CD8-positive, alpha-beta memory T cell (primary cell): ENCODE measurements around the gene CPNE6. TPM values are rescaled to one million over a fixed set of nuclear protein-coding genes. Genes with fewer than 3 reads are reported as not detected.

Source experiments
- CTCF ChIA-PET: fragments of 350-600 bp; sonication (Branson Sonifier 250); formaldehyde crosslinking; loops from one replicate; lab custom pipeline; 2021; ENCODE audit warnings: antibody characterized with exemption; lab: Charles Lee
- POLR2A ChIA-PET: fragments of 350-600 bp; sonication (Branson Sonifier 250); formaldehyde crosslinking; loops from one replicate; lab custom pipeline; 2021; ENCODE audit warnings: antibody characterized with exemption; lab: Charles Lee
- DNase-seq, 5 donors: peaks; one replicate each; pipeline versions ENCODE4 v3.0.0 to v3.0.0-alpha.2; 2020 to 2022; ENCODE audit warnings: mixed read lengths in 1 of 5
- H3K27ac ChIP-seq: one replicate; pipeline ENCODE4 v1.7.0; 2013; ENCODE audit warnings: low read depth, mild to moderate bottlenecking, low read length, moderate library complexity
- H3K27me3 ChIP-seq: 2 replicates; pipeline ENCODE4 v1.7.0; 2013; ENCODE audit warnings: low read length, mild to moderate bottlenecking; ENCODE audit not compliant: insufficient read depth, poor library complexity, severe bottlenecking
- H3K36me3 ChIP-seq: 2 replicates; pipeline ENCODE4 v1.7.0; 2013; ENCODE audit warnings: mild to moderate bottlenecking, low read length, moderate library complexity; ENCODE audit not compliant: insufficient read depth
- H3K4me1 ChIP-seq: 2 replicates; pipeline ENCODE4 v1.7.0; 2013; ENCODE audit warnings: mild to moderate bottlenecking, low read length, moderate library complexity; ENCODE audit not compliant: insufficient read depth
- H3K4me3 ChIP-seq: 2 replicates; pipeline ENCODE4 v1.7.0; 2013; ENCODE audit warnings: mild to moderate bottlenecking, low read length
- H3K9me3 ChIP-seq: 2 replicates; pipeline ENCODE4 v1.7.0; 2013; ENCODE audit warnings: mild to moderate bottlenecking, low read length
- H3K27ac Mint-ChIP-seq, 8 donors: one replicate each; pipeline ENCODE4 v1.8.0; 2020 to 2021; ENCODE audit warnings: mixed read lengths in 8 of 8, mild to moderate bottlenecking in 6 of 8, inconsistent platforms in 3 of 8, moderate library complexity in 3 of 8
- H3K27me3 Mint-ChIP-seq, 2 donors: one replicate each; pipeline ENCODE4 v1.8.0; 2020 to 2021; ENCODE audit warnings: mixed read lengths in 2 of 2, mild to moderate bottlenecking in 1 of 2, moderate library complexity in 1 of 2
- H3K36me3 Mint-ChIP-seq, 3 donors: one replicate each; pipeline ENCODE4 v1.8.0; 2020 to 2021; ENCODE audit warnings: mixed read lengths in 3 of 3, inconsistent platforms in 1 of 3, mild to moderate bottlenecking in 1 of 3
- H3K4me1 Mint-ChIP-seq, 3 donors: one replicate each; pipeline ENCODE4 v1.8.0; 2020 to 2021; ENCODE audit warnings: mixed read lengths in 3 of 3, inconsistent platforms in 1 of 3, mild to moderate bottlenecking in 1 of 3
- H3K4me3 Mint-ChIP-seq, 7 donors: one replicate each; pipeline ENCODE4 v1.8.0; 2020 to 2021; ENCODE audit warnings: mixed read lengths in 7 of 7, mild to moderate bottlenecking in 6 of 7, moderate library complexity in 4 of 7, inconsistent platforms in 2 of 7
- H3K9me3 Mint-ChIP-seq, 5 donors: one replicate each; pipeline ENCODE4 v1.8.0; 2020 to 2022; ENCODE audit warnings: mixed read lengths in 5 of 5, mild to moderate bottlenecking in 3 of 5, moderate library complexity in 2 of 5, inconsistent platforms in 1 of 5
- polyA plus RNA-seq: library from polyadenylated mRNA; unstranded; fragments of 300-500 nt; fragmentation: Illumina TruSeq; gene quantifications from one replicate; pipeline ENCODE4 v1.2.3, GENCODE V29; 2021
- total RNA-seq, 2 experiments: library from RNA; stranded (reverse); gene quantifications; one replicate each; pipeline ENCODE4 v1.2.3, GENCODE V29; 2021

CPNE6 gene
- total and polyA plus RNA-seq, 3 experiments from 2014 or later, result not detected

- DNase-seq, result no peak
- H3K36me3 Mint-ChIP-seq, result no peaks in the 10 kb centered on the region
- no peaks in the 10 kb centered on the region for H3K36me3 ChIP-seq
- H3K4me1 ChIP-seq, result no peaks in the 10 kb centered on the region
- peaks cover 0 to 4% (median 0%) of the 10 kb centered on the region in 3 donors for H3K4me1 Mint-ChIP-seq
- peak overlapping the region in 1 of 8 donors; percentile 97 for H3K27ac Mint-ChIP-seq
- no peak overlapping the region for H3K4me3 ChIP-seq
- ChIA-PET CTCF (interaction anchor here (1.1 to 2.5 kb wide), 2 partner anchors 21 to 48 kb away, joined by 3 to 14 read pairs; no protein-coding TSS in a partner anchor), POLR2A (no interaction called here)
- H3K27me3 Mint-ChIP-seq, result peaks cover 0 to 3% of the 10 kb centered on the region in 2 donors
- H3K9me3 Mint-ChIP-seq, result no peaks in the 10 kb centered on the region
- H3K9me3 ChIP-seq, result no peaks in the 10 kb centered on the region
- no peak overlapping the region for H3K4me3 Mint-ChIP-seq
- no peaks in the 10 kb centered on the region for H3K27me3 ChIP-seq
- H3K27ac ChIP-seq, result no peak overlapping the region
Observed at GRCh38 chr14:24060443-24060842, 10.9 kb upstream of the CPNE6 start.

GRCh38 chr14:24060984-24061913, 10.1 kb upstream of the CPNE6 start:
- DNase-seq, result no peak
- Histone ChIP-seq H3K4me3 (no peak overlapping the region), H3K27me3 (no peaks in the 10 kb centered on the region), H3K27ac (no peak overlapping the region), H3K36me3 (no peaks in the 10 kb centered on the region), H3K9me3 (no peaks in the 10 kb centered on the region), H3K4me1 (no peaks in the 10 kb centered on the region)
- no peak overlapping the region for H3K27ac Mint-ChIP-seq
- no peaks in the 10 kb centered on the region for H3K36me3 Mint-ChIP-seq
- no peak overlapping the region for H3K4me3 Mint-ChIP-seq
- H3K27me3 Mint-ChIP-seq, result peaks cover 0 to 3% of the 10 kb centered on the region in 2 donors
- H3K9me3 Mint-ChIP-seq, result no peaks in the 10 kb centered on the region
- POLR2A ChIA-PET, result no interaction called here
- CTCF ChIA-PET, result interaction anchor here (1.1 to 2.5 kb wide), 3 partner anchors 20 to 47 kb away, joined by 3 to 14 read pairs (median 4); no protein-coding TSS in a partner anchor
- peaks cover 0 to 4% (median 0%) of the 10 kb centered on the region in 3 donors for H3K4me1 Mint-ChIP-seq

GRCh38 chr14:24062216-24062980, 9.0 kb upstream of the CPNE6 start:
- Histone ChIP-seq H3K4me3 (no peak overlapping the region), H3K36me3 (no peaks in the 10 kb centered on the region), H3K4me1 (no peaks in the 10 kb centered on the region), H3K9me3 (no peaks in the 10 kb centered on the region), H3K27ac (no peak overlapping the region), H3K27me3 (no peaks in the 10 kb centered on the region)
- ChIA-PET CTCF (interaction anchor here (2.5 kb wide), 1 partner anchor 46 kb away, joined by 14 read pairs; no protein-coding TSS in a partner anchor), POLR2A (no interaction called here)
- H3K4me3 Mint-ChIP-seq, result no peak overlapping the region
- no peaks in the 10 kb centered on the region for H3K36me3 Mint-ChIP-seq
- H3K27ac Mint-ChIP-seq, result peak overlapping the region in 1 of 8 donors; percentile 29
- DNase-seq, result no peak
- H3K9me3 Mint-ChIP-seq, result no peaks in the 10 kb centered on the region
- peaks cover 0 to 5% of the 10 kb centered on the region in 2 donors for H3K27me3 Mint-ChIP-seq
- peaks cover 0 to 4% (median 0%) of the 10 kb centered on the region in 3 donors for H3K4me1 Mint-ChIP-seq

- no peak for DNase-seq
- no peaks in the 10 kb centered on the region for H3K4me1 ChIP-seq
- Mint-ChIP-seq H3K4me3 (no peak overlapping the region), H3K27me3 (peaks cover 0 to 5% of the 10 kb centered on the region in 2 donors), H3K27ac (no peak overlapping the region), H3K4me1 (peaks cover 0 to 1% (median 0%) of the 10 kb centered on the region in 3 donors), H3K36me3 (no peaks in the 10 kb centered on the region), H3K9me3 (no peaks in the 10 kb centered on the region)
- H3K9me3 ChIP-seq, result no peaks in the 10 kb centered on the region
- no peaks in the 10 kb centered on the region for H3K36me3 ChIP-seq
- POLR2A ChIA-PET, result no interaction called here
- no peak overlapping the region for H3K27ac ChIP-seq
- no peaks in the 10 kb centered on the region for H3K27me3 ChIP-seq
- CTCF ChIA-PET, result interaction anchor here (0.7 to 2.2 kb wide), 2 partner anchors 25 to 27 kb away, joined by 3 to 7 read pairs; no protein-coding TSS in a partner anchor
- no peak overlapping the region for H3K4me3 ChIP-seq
Observed at GRCh38 chr14:24063263-24063836, 8.0 kb upstream of the CPNE6 start.

GRCh38 chr14:24064091-24064795, 7.1 kb upstream of the CPNE6 start:
- Histone ChIP-seq H3K36me3 (no peaks in the 10 kb centered on the region), H3K27ac (no peak overlapping the region), H3K4me1 (no peaks in the 10 kb centered on the region), H3K9me3 (no peaks in the 10 kb centered on the region), H3K27me3 (no peaks in the 10 kb centered on the region), H3K4me3 (no peak overlapping the region)
- Mint-ChIP-seq H3K27me3 (peaks cover 0 to 5% of the 10 kb centered on the region in 2 donors), H3K4me1 (no peaks in the 10 kb centered on the region), H3K4me3 (no peak overlapping the region), H3K9me3 (no peaks in the 10 kb centered on the region), H3K27ac (peak overlapping the region in 1 of 8 donors; percentile 29), H3K36me3 (no peaks in the 10 kb centered on the region)
- no peak for DNase-seq
- ChIA-PET POLR2A (no interaction called here), CTCF (interaction anchor here (1.0 to 2.2 kb wide), 2 partner anchors 26 to 44 kb away, joined by 3 to 7 read pairs; no protein-coding TSS in a partner anchor)

- POLR2A ChIA-PET, result no interaction called here
- CTCF ChIA-PET, result interaction anchor here (1.0 to 2.2 kb wide), 3 partner anchors 16 to 43 kb away, joined by 3 to 7 read pairs (median 3); no protein-coding TSS in a partner anchor
Observed at GRCh38 chr14:24064856-24065255, 6.5 kb upstream of the CPNE6 start.

GRCh38 chr14:24065408-24065807, 6.0 kb upstream of the CPNE6 start:
- H3K27me3 ChIP-seq, result no peaks in the 10 kb centered on the region
- no peaks in the 10 kb centered on the region for H3K36me3 Mint-ChIP-seq
- POLR2A ChIA-PET, result no interaction called here
- no peak overlapping the region for H3K4me3 ChIP-seq
- H3K9me3 ChIP-seq, result no peaks in the 10 kb centered on the region
- H3K36me3 ChIP-seq, result no peaks in the 10 kb centered on the region
- H3K4me3 Mint-ChIP-seq, result no peak overlapping the region
- H3K27me3 Mint-ChIP-seq, result peaks cover 6 to 10% of the 10 kb centered on the region in 2 donors
- DNase-seq, result no peak
- H3K27ac Mint-ChIP-seq, result no peak overlapping the region
- no peaks in the 10 kb centered on the region for H3K9me3 Mint-ChIP-seq
- no peaks in the 10 kb centered on the region for H3K4me1 Mint-ChIP-seq
- no peak overlapping the region for H3K27ac ChIP-seq
- CTCF ChIA-PET, result interaction anchor here (1.1 to 2.2 kb wide), 2 partner anchors 15 to 25 kb away, joined by 3 to 7 read pairs; no protein-coding TSS in a partner anchor
- H3K4me1 ChIP-seq, result no peaks in the 10 kb centered on the region

More at GRCh38 chr14:24064856-24065255, 6.5 kb upstream of the CPNE6 start:
- Mint-ChIP-seq H3K4me3 (no peak overlapping the region), H3K4me1 (no peaks in the 10 kb centered on the region), H3K27me3 (peaks cover 4 to 5% of the 10 kb centered on the region in 2 donors), H3K9me3 (no peaks in the 10 kb centered on the region), H3K27ac (no peak overlapping the region), H3K36me3 (no peaks in the 10 kb centered on the region)
- Histone ChIP-seq H3K4me1 (no peaks in the 10 kb centered on the region), H3K36me3 (no peaks in the 10 kb centered on the region), H3K9me3 (no peaks in the 10 kb centered on the region), H3K4me3 (no peak overlapping the region), H3K27ac (no peak overlapping the region), H3K27me3 (no peaks in the 10 kb centered on the region)
- DNase-seq, result no peak
